GM12878 (cell line): ENCODE measurements around the gene SLC23A2. TPM values are rescaled to one million over a fixed set of nuclear protein-coding genes. Genes with fewer than 3 reads are reported as not detected.

Experiments used
- ATAC-seq: fragments of 200-7000 bp; cut with Tn5 transposase; 3 replicates; pipeline ENCODE4 v1.9.1; 2020; ENCODE audit warnings: mild to moderate bottlenecking, moderate library complexity
- BruUV-seq: library from RNA; stranded (reverse); fragments of 400-500 nt; replicated peaks from 2 replicates; lab custom pipeline; 2021; lab: Mats Ljungman, UMichigan
- CTCF ChIA-PET: fragments of 300-600 bp; sonication (Branson Sonifier 250); formaldehyde crosslinking; extraction: SDS; loops from one replicate; lab custom pipeline; 2021; ENCODE audit warnings: inconsistent platforms; lab: Yijun Ruan, JAX
- POLR2A ChIA-PET: fragments of 350-600 bp; formaldehyde crosslinking; extraction: SDS; loops from one replicate; lab custom pipeline; 2021; ENCODE audit warnings: inconsistent platforms; lab: Charles Lee
- RAD21 ChIA-PET: fragments of 300-600 bp; sonication (Branson Sonifier 250); formaldehyde crosslinking; loops from one replicate; lab custom pipeline; 2023; ENCODE audit warnings: antibody characterized with exemption; ENCODE audit not compliant: unreplicated experiment; lab: Charles Lee
- SMC1A ChIA-PET: fragments of 300-600 bp; sonication (Branson Sonifier 250); formaldehyde crosslinking; loops from one replicate; lab custom pipeline; 2023; ENCODE audit not compliant: unreplicated experiment, uncharacterized antibody; lab: Charles Lee
- DNase-seq: peaks from one replicate; pipeline ENCODE4 v3.0.0-alpha.2; 2011; ENCODE audit warnings: low read depth, low spot score
- FAIRE-seq: peaks from 3 replicates; lab custom pipeline; 2011; peaks lifted over from hg19 to GRCh38; lab: Jason Lieb, UNC
- H2AFZ ChIP-seq: 2 replicates; pipeline ENCODE4 v1.6.0; 2011; ENCODE audit warnings: low read depth, low read length, control low read depth; ENCODE audit not compliant: control insufficient read depth
- H3K27ac ChIP-seq: 2 replicates; pipeline ENCODE4 v1.5.1; 2011; ENCODE audit warnings: control low read depth; ENCODE audit not compliant: control insufficient read depth, insufficient read depth
- H3K27me3 ChIP-seq, 2 experiments: replicated peaks in 1 of 2; 2 replicates each; pipeline versions ENCODE4 v1.6.0 to v1.6.1; 2011; ENCODE audit warnings: low read length in 1 of 2; ENCODE audit not compliant: control insufficient read depth in 2 of 2, insufficient read depth in 2 of 2
- H3K36me3 ChIP-seq, 2 experiments: 2 replicates each; pipeline ENCODE4 v1.5.1; 2011; ENCODE audit warnings: low read length in 1 of 2; ENCODE audit not compliant: control insufficient read depth in 2 of 2, insufficient read depth in 2 of 2
- H3K4me1 ChIP-seq: 2 replicates; pipeline ENCODE4 v1.6.1; 2011; ENCODE audit warnings: mild to moderate bottlenecking, low read length, moderate library complexity, mixed read lengths; ENCODE audit not compliant: control insufficient read depth, insufficient read depth
- H3K4me2 ChIP-seq: 2 replicates; pipeline ENCODE4 v1.6.0; 2011; ENCODE audit warnings: control low read depth; ENCODE audit not compliant: control insufficient read depth, insufficient read depth
- H3K4me3 ChIP-seq: fragments of 200-600 bp; sonication (generic); 2 replicates; pipeline ENCODE4 v1.5.1; 2016
- H3K79me2 ChIP-seq: 2 replicates; pipeline ENCODE4 v1.6.0; 2011; ENCODE audit warnings: low read length; ENCODE audit not compliant: control insufficient read depth, insufficient read depth
- H3K9ac ChIP-seq: 2 replicates; pipeline ENCODE4 v1.8.0; 2011; ENCODE audit warnings: low read length, control low read depth, mixed read lengths; ENCODE audit not compliant: control insufficient read depth, insufficient read depth
- H3K9me3 ChIP-seq: replicated peaks from 3 replicates; pipeline ENCODE4 v1.5.1; 2011; ENCODE audit warnings: mild to moderate bottlenecking, low read length; ENCODE audit not compliant: control insufficient read depth, insufficient read depth
- H4K20me1 ChIP-seq: 2 replicates; pipeline ENCODE4 v1.6.0; 2011; ENCODE audit not compliant: control insufficient read depth, insufficient read depth
- FOXM1 ChIP-seq: IDR thresholded peaks from 2 replicates; pipeline ENCODE4 v1.6.1; 2012; ENCODE audit warnings: low read depth, mild to moderate bottlenecking, inconsistent platforms, low read length, moderate library complexity
- HDAC6 ChIP-seq: fragments of 200-600 bp; sonication (generic); IDR thresholded peaks from one replicate; pipeline ENCODE4 v1.8.0; 2017; ENCODE audit warnings: antibody characterized with exemption; ENCODE audit not compliant: unreplicated experiment
- JUNB ChIP-seq: IDR thresholded peaks from 2 replicates; pipeline ENCODE4 v1.6.1; 2016; ENCODE audit warnings: antibody characterized with exemption, mild to moderate bottlenecking
- KAT2A ChIP-seq: conservative IDR thresholded peaks from 2 replicates; pipeline ENCODE4 v1.6.1; 2011; ENCODE audit warnings: low read depth, low read length; ENCODE audit not compliant: control insufficient read depth
- MXI1 ChIP-seq: fragments of 150-350 bp; IDR thresholded peaks from 2 replicates; pipeline ENCODE4 v1.6.1; 2011; ENCODE audit warnings: low read depth, mild to moderate bottlenecking, inconsistent platforms, low read length, improper control_type of control experiment
- NR2F1 ChIP-seq: fragments of 450-650 bp; conservative IDR thresholded peaks from 2 replicates; pipeline ENCODE4 v1.6.1; 2017; ENCODE audit warnings: mild to moderate bottlenecking
- RFX5 ChIP-seq: IDR thresholded peaks from 2 replicates; pipeline ENCODE4 v1.6.1; 2011; ENCODE audit warnings: low read depth, low read length, improper control_type of control experiment
- RUNX3 ChIP-seq: IDR thresholded peaks from 2 replicates; pipeline ENCODE4 v1.6.1; 2012; ENCODE audit warnings: low read length, inconsistent platforms
- SRF ChIP-seq, 2 experiments: IDR thresholded peaks; 2 replicates each; pipeline ENCODE4 v1.6.1; 2011; ENCODE audit warnings: low read depth in 2 of 2, low read length in 2 of 2, mild to moderate bottlenecking in 1 of 2, moderate library complexity in 1 of 2
- TCF3 ChIP-seq: IDR thresholded peaks from 2 replicates; pipeline ENCODE4 v1.6.1; 2012; ENCODE audit warnings: low read depth, mild to moderate bottlenecking, low read length, borderline replicate concordance; ENCODE audit not compliant: insufficient read depth
- TCF7 ChIP-seq: IDR thresholded peaks from 2 replicates; pipeline ENCODE4 v1.6.1; 2014; ENCODE audit warnings: antibody characterized with exemption, borderline replicate concordance
- WGBS: methylation state at CpG from one replicate; pipeline ENCODE4 v1.1.6; 2016; ENCODE audit warnings: low lambda C conversion rate; ENCODE audit not compliant: insufficient replicate concordance, insufficient coverage; ENCODE audit errors: missing lambda C conversion rate; 5-methylcytosine and 5-hydroxymethylcytosine counted together
- in situ Hi-C: fragments of 300-500 bp; cut with MboI; formaldehyde crosslinking; loops from 9 replicates; pipeline ENCODE4 v1.14.3; 2018; ENCODE audit warnings: mixed read lengths
- intact Hi-C: fragments of 100-400 bp; cut with micrococcal nuclease; formaldehyde crosslinking; loops from one replicate; pipeline ENCODE4 v1.14.2; 2022; ENCODE audit not compliant: unreplicated experiment
- polyA plus RNA-seq, 11 experiments: library from polyadenylated mRNA; depleted of rRNA in 4 of 11; unstranded in 6 of 11; stranded (reverse) in 5 of 11; fragments of >200 nt; fragmentation: Nextera tagmentation in 4 of 11; fragmentation: Illumina TruSeq in 1 of 11; extraction: Ambion mirVana in 4 of 11; extraction: Trizol in 1 of 11; gene quantifications; 1 replicate in 1 of 11; 2 replicates in 10 of 11; pipeline versions ENCODE4 v1.2.1 to v1.2.3, GENCODE V29; 2011 to 2016; ENCODE audit warnings: inconsistent platforms in 2 of 11, missing spikeins in 2 of 11, low read depth in 1 of 11
- total RNA-seq, 4 experiments: library from RNA; depleted of rRNA in 3 of 4; stranded (reverse); fragments of >200 nt in 3 of 4; fragmentation: Illumina TruSeq in 1 of 4; extraction: Trizol in 1 of 4; gene quantifications; 2 replicates each; pipeline versions ENCODE4 v1.2.1 to v1.2.3, GENCODE V29; 2013 to 2021
- TF ChIP-seq, protein P1 (sequence below): IDR thresholded peaks from 2 replicates; pipeline ENCODE4 v1.6.1; 2011; ENCODE audit warnings: low read depth, low read length, improper control_type of control experiment, borderline replicate concordance

The SLC23A2 gene
- total and polyA plus RNA-seq, 10 of the 15 experiments (the other 5 are each of a cell fraction or from before 2014, with no cell fraction given) = 4.4 to 56.1 (median 35.5) TPM

- no peak for TF ChIP-seq TCF3
Measured at GRCh38 chr20:4846821-4847220, 154.5 kb downstream of the SLC23A2 start (continued).

DNA sequence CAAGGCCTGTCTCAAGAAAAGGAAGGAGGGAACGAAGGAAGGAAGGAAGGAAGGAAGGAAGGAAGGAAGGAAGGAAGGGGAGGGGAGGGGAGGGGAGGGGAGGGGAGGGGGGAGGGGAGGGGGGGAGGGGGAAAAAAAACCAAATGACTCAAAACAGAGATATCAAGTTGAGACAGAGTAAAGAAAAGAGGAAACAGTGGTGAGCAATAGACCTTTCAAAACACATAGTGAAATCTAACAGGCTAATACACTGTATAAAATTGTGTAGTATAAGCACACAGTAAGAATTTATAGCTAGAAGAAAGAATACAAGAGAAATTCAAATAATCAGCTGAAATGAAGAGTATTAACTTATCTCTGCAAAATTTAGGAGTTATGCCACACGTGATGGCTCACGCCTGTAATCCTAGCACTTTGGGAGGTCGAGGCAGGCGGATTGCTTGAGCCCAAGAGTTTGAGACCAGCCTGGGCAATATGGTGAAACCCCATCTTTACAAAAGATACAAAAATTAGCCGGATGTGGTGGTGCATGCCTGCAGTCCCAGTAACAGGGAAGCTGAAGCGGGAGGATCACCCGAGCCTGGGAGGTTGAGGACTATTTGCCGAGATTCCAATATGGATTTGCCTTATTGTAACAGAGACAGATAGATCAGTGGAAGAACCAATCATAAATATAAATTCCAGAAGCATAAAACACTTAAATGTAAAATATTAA, 156.4 kb downstream of the SLC23A2 start:
- Histone ChIP-seq H3K4me2 (no peak overlapping the region), H3K36me3 (no peaks in the 10 kb centered on the region), H3K9ac (no peak overlapping the region), H4K20me1 (no peaks in the 10 kb centered on the region), H3K27ac (no peak overlapping the region), H3K4me1 (peaks cover 4% of the 10 kb centered on the region), H3K79me2 (no peaks in the 10 kb centered on the region), H3K4me3 (no peak overlapping the region), H3K9me3 (no peaks in the 10 kb centered on the region; the same call in 2 of the 3 replicates), H2AFZ (no peak overlapping the region), H3K27me3 (no peaks in the 10 kb centered on the region)
- FAIRE-seq (no peak), ATAC-seq (peak; percentile 81), DNase-seq (peak; percentile 7)
- intact Hi-C loops (no loop called here), in situ Hi-C loops (no loop called here)
- SMC1A ChIA-PET = interaction anchor here (0.6 to 1.5 kb wide), 4 partner anchors 35 to 310 kb away, joined by 3 to 9 read pairs (median 3); no protein-coding TSS in a partner anchor
- RAD21 ChIA-PET = interaction anchor here (1.0 to 1.3 kb wide), 2 partner anchors 30 to 256 kb away, joined by 3 read pairs; no protein-coding TSS in a partner anchor
- CTCF ChIA-PET = interaction anchor here (1.4 kb wide), 1 partner anchor 111 kb away, joined by 4 read pairs; no protein-coding TSS in a partner anchor
- POLR2A ChIA-PET = interaction anchor here (0.6 to 1.0 kb wide), 2 partner anchors 31 to 88 kb away, joined by 3 read pairs; no protein-coding TSS in a partner anchor
- TF ChIP-seq NR2F1 (no peak), RFX5 (no peak), TCF7 (no peak), RUNX3 (peak; percentile 28; the same call in 1 of the 2 replicates), JUNB (peak; percentile 54), MXI1 (no peak), SRF (IDR thresholded peaks at IDR 0.05; ENCODE audit: low read depth in 2 of 2, low read length in 2 of 2) (no peak), FOXM1 (no peak), KAT2A (no peak), HDAC6 (no peak)
- TF ChIP-seq, protein P1, sequence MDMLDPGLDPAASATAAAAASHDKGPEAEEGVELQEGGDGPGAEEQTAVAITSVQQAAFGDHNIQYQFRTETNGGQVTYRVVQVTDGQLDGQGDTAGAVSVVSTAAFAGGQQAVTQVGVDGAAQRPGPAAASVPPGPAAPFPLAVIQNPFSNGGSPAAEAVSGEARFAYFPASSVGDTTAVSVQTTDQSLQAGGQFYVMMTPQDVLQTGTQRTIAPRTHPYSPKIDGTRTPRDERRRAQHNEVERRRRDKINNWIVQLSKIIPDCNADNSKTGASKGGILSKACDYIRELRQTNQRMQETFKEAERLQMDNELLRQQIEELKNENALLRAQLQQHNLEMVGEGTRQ = no peak
- no TSS peak for BruUV-seq
- 23% methylated on average over 8 of the region's 9 CpGs for WGBS
